ENCODE measurements around the gene ADAM19. TPM values are rescaled to one million over a fixed set of nuclear protein-coding genes. Genes with fewer than 3 reads are reported as not detected.

The ADAM19 gene
- total RNA-seq, 1 experiment from 2014 or later, result 3.5 TPM

- no peak for ATAC-seq
- TF ChIP-seq TCF7L2 (IDR thresholded peaks at IDR 0.05; ENCODE audit: low read depth, low read length) (no peak), REST (IDR thresholded peaks at IDR 0.05; ENCODE audit: insufficient read depth in 1 of 2, low read depth in 2 of 2, low read length in 1 of 2) (no peak)
- ChIA-PET POLR2A (no interaction called here), CTCF (no interaction called here)
- Histone ChIP-seq H3K4me3 (ENCODE audit: low read depth in 2 of 2, low read length in 2 of 2) (no peak overlapping the region), H3K36me3 (ENCODE audit: control insufficient read depth, insufficient read depth, low read length) (no peaks in the 10 kb centered on the region), H3K4me1 (ENCODE audit: control insufficient read depth, insufficient read depth, low read length) (no peaks in the 10 kb centered on the region), H3K27ac (ENCODE audit: low read length) (no peak overlapping the region), H3K9me3 (ENCODE audit: control insufficient read depth, insufficient read depth, low read depth, low read length) (no peaks in the 10 kb centered on the region), H3K27me3 (ENCODE audit: control insufficient read depth, insufficient read depth, low read length) (no peaks in the 10 kb centered on the region)
- in situ Hi-C loops (cut with HindIII; ENCODE audit: low pct_unique_long_range_greater_than_20kb, low sequenced_read_pairs) (no loop called here), intact Hi-C loops (cut with micrococcal nuclease; ENCODE audit: unreplicated experiment) (no loop called here)
- BruUV-seq (replicated peaks), result no TSS peak
- no peak for DNase-seq (ENCODE audit: low read depth, low spot score)
Measured at GRCh38 chr5:157559301-157559700, 16.3 kb downstream of the ADAM19 start.

- H3K9me3 ChIP-seq (ENCODE audit: control insufficient read depth, insufficient read depth, low read depth, low read length), result no peaks in the 10 kb centered on the region
- no peaks in the 10 kb centered on the region for H3K27me3 ChIP-seq (ENCODE audit: control insufficient read depth, insufficient read depth, low read length)
- no peaks in the 10 kb centered on the region for H3K4me1 ChIP-seq (ENCODE audit: control insufficient read depth, insufficient read depth, low read length)
- CTCF ChIA-PET, result no interaction called here
- TF ChIP-seq REST (IDR thresholded peaks at IDR 0.05; ENCODE audit: insufficient read depth in 1 of 2, low read depth in 2 of 2, low read length in 1 of 2) (no peak), TCF7L2 (IDR thresholded peaks at IDR 0.05; ENCODE audit: low read depth, low read length) (no peak), POLR2AphosphoS5 (IDR thresholded peaks at IDR 0.05; ENCODE audit: low read depth, low read length) (no peak), CTCF (IDR thresholded peaks at IDR 0.05) (no peak), SIN3A (IDR thresholded peaks at IDR 0.05; ENCODE audit: borderline replicate concordance, insufficient read depth, low read depth, low read length) (no peak)
- no TSS peak for BruUV-seq (replicated peaks)
- H3K27ac ChIP-seq (ENCODE audit: low read length), result no peak overlapping the region
- ATAC-seq, result no peak
- intact Hi-C loops (cut with micrococcal nuclease; ENCODE audit: unreplicated experiment) (no loop called here), in situ Hi-C loops (cut with HindIII; ENCODE audit: low pct_unique_long_range_greater_than_20kb, low sequenced_read_pairs) (no loop called here)
- H3K36me3 ChIP-seq (ENCODE audit: control insufficient read depth, insufficient read depth, low read length), result no peaks in the 10 kb centered on the region
- no peak for DNase-seq (ENCODE audit: low read depth, low spot score)
- no peak overlapping the region for H3K4me3 ChIP-seq (ENCODE audit: low read depth in 2 of 2, low read length in 2 of 2)
- POLR2A ChIA-PET, result no interaction called here
Measured at GRCh38 chr5:157558681-157559080, 16.9 kb downstream of the ADAM19 start.

Data from Panc1 (cell line).